K562 (cell line): ENCODE results near the gene ERI2. TPM values are rescaled to one million over a fixed set of nuclear protein-coding genes. Genes with fewer than 3 reads are reported as not detected.

Source experiments
- CBX3 ChIP-seq, 2 experiments: IDR thresholded peaks; 1 replicate in 1 of 2; 2 replicates in 1 of 2; pipeline ENCODE4 v1.6.1; 2012; ENCODE audit warnings: inconsistent platforms in 2 of 2, low read length in 2 of 2, borderline replicate concordance in 1 of 2, control low read depth in 1 of 2
- DEAF1 ChIP-seq: fragments of 450-650 bp; formaldehyde crosslinking; IDR thresholded peaks from 2 replicates; pipeline ENCODE4 v1.4.0; 2020; ENCODE audit warnings: mild to moderate bottlenecking, moderate library complexity
- ETV1 ChIP-seq: fragments of 450-650 bp; conservative IDR thresholded peaks from 2 replicates; pipeline ENCODE4 v1.6.1; 2016; ENCODE audit warnings: missing genetic modification characterization, control low read depth, low read depth, missing compliant biosample characterization
- MAZ ChIP-seq, 2 experiments: fragments of 450-650 bp in 1 of 2; sonication (generic) in 1 of 2; formaldehyde crosslinking; IDR thresholded peaks in 1 of 2; conservative IDR thresholded peaks in 1 of 2; 2 replicates each; pipeline versions ENCODE4 v1.4.0 to v1.5.0; 2020; ENCODE audit warnings: mild to moderate bottlenecking in 1 of 2, missing genetic modification reagents in 1 of 2
- MGA ChIP-seq: fragments of 450-650 bp; IDR thresholded peaks from 2 replicates; pipeline ENCODE4 v1.6.1; 2016; ENCODE audit warnings: mild to moderate bottlenecking, moderate library complexity
- ZNF239 ChIP-seq: fragments of 250-450 bp; sonication (Bioruptor Pico); IDR thresholded peaks from 2 replicates; pipeline ENCODE4 v1.4.0; 2020; ENCODE audit warnings: mild to moderate bottlenecking
- ZNF277 ChIP-seq: fragments of 250-450 bp; sonication (Bioruptor Pico); IDR thresholded peaks from 2 replicates; pipeline ENCODE4 v1.8.0; 2022; ENCODE audit warnings: inconsistent platforms, mild to moderate bottlenecking, moderate library complexity, borderline replicate concordance
- ZNF551 ChIP-seq: fragments of 250-450 bp; sonication (Bioruptor Pico); IDR thresholded peaks from 2 replicates; pipeline ENCODE4 v1.5.0; 2021; ENCODE audit warnings: mild to moderate bottlenecking, moderate library complexity
- ZNF740 ChIP-seq, 3 experiments: fragments of 200-800 bp in 1 of 3; sonication (Bioruptor generic) in 1 of 3; sonication (generic) in 1 of 3; formaldehyde crosslinking in 1 of 3; IDR thresholded peaks; 2 replicates each; pipeline versions ENCODE4 v1.6.1 to v1.8.0; 2016 to 2022; ENCODE audit warnings: mild to moderate bottlenecking in 2 of 3, missing compliant biosample characterization in 2 of 3, missing genetic modification characterization in 2 of 3, missing genetic modification reagents in 1 of 3
- polyA plus RNA-seq, 8 experiments: library from polyadenylated mRNA; depleted of rRNA in 4 of 8; stranded (reverse) in 5 of 8; unstranded in 3 of 8; fragments of >200 nt; fragmentation: Nextera tagmentation in 2 of 8; fragmentation: Illumina TruSeq in 1 of 8; extraction: Ambion mirVana in 2 of 8; extraction: Trizol in 1 of 8; gene quantifications; 2 replicates each; pipeline versions ENCODE4 v1.2.1 to v1.2.3, GENCODE V29; 2011 to 2014; ENCODE audit warnings: inconsistent platforms in 1 of 8, missing spikeins in 1 of 8
- total RNA-seq, 7 experiments: library from RNA; depleted of rRNA in 6 of 7; stranded (reverse); fragments of >200 nt in 6 of 7; fragmentation: Illumina TruSeq in 2 of 7; extraction: Trizol in 2 of 7; gene quantifications; 2 replicates each; pipeline versions ENCODE4 v1.2.1 to v1.2.3, GENCODE V29; 2011 to 2021; ENCODE audit warnings: low replicate concordance in 1 of 7

The ERI2 gene
- total and polyA plus RNA-seq, 9 of the 15 experiments (the other 6 are each of a cell fraction or from before 2014, with no cell fraction given), result 23.3 to 57.0 (median 48.1) TPM

- TF ChIP-seq MGA (peak; percentile 69), DEAF1 (CRISPR knock-in tag) (no peak), CBX3 (IDR thresholded peaks at IDR 0.05; ENCODE audit: borderline replicate concordance in 1 of 2, low read length in 2 of 2) (peak in 1 of 2 experiments; percentile 40; a peak in 1 of 3 replicates), ZNF239 (CRISPR knock-in tag) (peak; percentile 47), ZNF740 (CRISPR knock-in tag; IDR thresholded peaks at IDR 0.05) (no peak), ZNF740 (tag; IDR thresholded peaks at IDR 0.05) (no peak), ETV1 (peak; percentile 55), ZNF551 (CRISPR knock-in tag) (no peak), MAZ (CRISPR knock-in tag; conservative IDR thresholded peaks at IDR 0.05 in 1 of 2, IDR thresholded peaks at IDR 0.05 in 1 of 2) (peak in 1 of 2 experiments; percentile 11; a peak in 1 of 4 replicates), ZNF277 (CRISPR knock-in tag) (no peak)
Measured at GRCh38 chr16:20760346-20760745, 45.9 kb downstream of the ERI2 start (continued).
